Measurements from ENCODE around the gene USP11. TPM values are rescaled to one million over a fixed set of nuclear protein-coding genes. Genes with fewer than 3 reads are reported as not detected.

The USP11 gene
- total RNA-seq, 1 experiment from 2014 or later: 153 TPM

- Histone ChIP-seq H2BK5ac (ENCODE audit: insufficient read length, low read length) (no peak overlapping the region), H3K18ac (ENCODE audit: insufficient read length, low read depth, low read length) (no peak overlapping the region), H3K23ac (ENCODE audit: insufficient read length, low read depth, low read length) (no peak overlapping the region), H3K79me2 (ENCODE audit: insufficient read depth, low read length) (no peaks in the 10 kb centered on the region), H3K9ac (ENCODE audit: extremely low read depth, insufficient read length, low read length) (no peak overlapping the region), H4K8ac (replicated peaks; ENCODE audit: insufficient read length, low read depth, low read length) (no peak overlapping the region), H2BK12ac (ENCODE audit: insufficient read length, low read depth, low read length) (no peak overlapping the region), H2BK15ac (ENCODE audit: low read depth, low read length) (no peak overlapping the region), H2AFZ (ENCODE audit: low read length) (no peak overlapping the region), H3K4me1 (ENCODE audit: insufficient read depth, low read length) (0 out of 2 replicates have a peak, but pooled peaks cover 2% of the 10 kb centered on the region), H3K14ac (ENCODE audit: insufficient read depth, low read length) (no peak overlapping the region), H3K56ac (ENCODE audit: insufficient read length, low read depth, low read length) (no peak overlapping the region), H3K9me3 (ENCODE audit: control insufficient read depth, low read depth, low read length) (no peaks in the 10 kb centered on the region), H4K91ac (ENCODE audit: insufficient read length, low read depth, low read length) (no peak overlapping the region), H3K79me1 (ENCODE audit: insufficient read depth, low read depth, low read length, poor library complexity, severe bottlenecking) (no peaks in the 10 kb centered on the region), H4K5ac (ENCODE audit: insufficient read length, low read depth, low read length) (no peak overlapping the region), H3K27me3 (ENCODE audit: insufficient read depth, low read length) (no peaks in the 10 kb centered on the region), H3K23me2 (ENCODE audit: insufficient read length, low read depth, low read length, poor library complexity, severe bottlenecking) (peaks cover under 1% of the 10 kb centered on the region), H2BK20ac (ENCODE audit: low read depth, low read length, poor library complexity, severe bottlenecking) (no peak overlapping the region), H2BK120ac (ENCODE audit: low read depth, low read length, poor library complexity, severe bottlenecking) (no peak overlapping the region), H4K20me1 (ENCODE audit: control insufficient read depth, insufficient read depth, insufficient read length) (peaks cover 2% of the 10 kb centered on the region), H3T11ph (ENCODE audit: low read length) (no peak overlapping the region), H3K4me2 (ENCODE audit: insufficient read depth, insufficient read length, low read length) (no peak overlapping the region), H3K4ac (ENCODE audit: low read depth, low read length) (no peak overlapping the region), H2AK5ac (ENCODE audit: insufficient read length, low read length) (no peak overlapping the region), H3K27ac (ENCODE audit: insufficient read length, low read depth, low read length) (no peak overlapping the region)
- Mint-ChIP-seq H3K36me3 (ENCODE audit: insufficient read depth in 1 of 3, low read depth in 3 of 3) (peaks cover 60 to 75% (median 72%) of the 10 kb centered on the region in 3 experiments), H3K4me1 (peaks cover 0 to 6% of the 10 kb centered on the region in 2 experiments; a peak in 2 of 4 replicates), H3K27ac (0 out of 7 replicates have a peak overlapping the region, but pooled peaks of 1 of the 3 experiments have one; percentile 52), H3K4me3 (no peak overlapping the region), H3K9me3 (no peaks in the 10 kb centered on the region; a peak in 1 of 5 replicates), H3K27me3 (ENCODE audit: low read depth) (no peaks in the 10 kb centered on the region)
- WGBS (ENCODE audit: extremely low coverage, insufficient read length, low lambda C conversion rate): no CpG with 5 or more reads among the region's 9 CpGs
- TF ChIP-seq CTCF (conservative IDR thresholded peaks at IDR 0.05): no peak
- DNase-seq: no peak
Observed at GRCh38 chrX:47227334-47227583, 5.5 kb upstream of the USP11 start.
